GM12873 (cell line): ENCODE measurements around the gene SLC18A3.

Experiments
- CTCF ChIP-seq: IDR thresholded peaks from 2 replicates; pipeline ENCODE4 v1.5.1; 2012; ENCODE audit warnings: low read depth, mild to moderate bottlenecking, moderate library complexity, low read length, control low read depth; ENCODE audit not compliant: insufficient read depth; ENCODE audit errors: missing control alignments

Gene SLC18A3

GRCh38 chr10:49600781-49601400, 9.2 kb upstream of the SLC18A3 start:
- no peak for TF ChIP-seq CTCF

GRCh38 chr10:49601857-49602256, 8.3 kb upstream of the SLC18A3 start:
- TF ChIP-seq CTCF = no peak

GRCh38 chr10:49602380-49603023, 7.6 kb upstream of the SLC18A3 start:
- no peak for TF ChIP-seq CTCF

GRCh38 chr10:49605216-49605938, 4.7 kb upstream of the SLC18A3 start:
- no peak for TF ChIP-seq CTCF

GRCh38 chr10:49605939-49606509, 4.1 kb upstream of the SLC18A3 start:
- no peak for TF ChIP-seq CTCF

GRCh38 chr10:49606981-49607535, 3.1 kb upstream of the SLC18A3 start:
- no peak for TF ChIP-seq CTCF
